Central memory CD8-positive, alpha-beta T cell (primary cell): ENCODE results near the gene PSMA7.

Source experiments
- ATAC-seq: fragments of 150-1000 bp; cut with Tn5 transposase; replicated peaks from 2 replicates; pipeline ENCODE4 v1.10.0; 2022; ENCODE audit warnings: mild to moderate bottlenecking, moderate FRiP score, moderate number of reproducible peaks; ENCODE audit not compliant: poor library complexity, severe bottlenecking; ENCODE audit errors: extremely low read depth
- DNase-seq, 2 donors: peaks; one replicate each; pipeline ENCODE4 v3.0.0; 2021; ENCODE audit warnings: low spot score in 2 of 2
- H3K27ac Mint-ChIP-seq: one replicate; pipeline ENCODE4 v1.8.0; 2022; ENCODE audit warnings: low read depth, mild to moderate bottlenecking, moderate library complexity, mixed read lengths
- H3K27me3 Mint-ChIP-seq: one replicate; pipeline ENCODE4 v1.8.0; 2022; ENCODE audit warnings: mixed read lengths
- H3K36me3 Mint-ChIP-seq: one replicate; pipeline ENCODE4 v1.8.0; 2022; ENCODE audit warnings: mild to moderate bottlenecking, moderate library complexity, mixed read lengths; ENCODE audit not compliant: insufficient read depth
- H3K4me1 Mint-ChIP-seq: one replicate; pipeline ENCODE4 v1.8.0; 2022; ENCODE audit warnings: mixed read lengths
- H3K4me3 Mint-ChIP-seq: one replicate; pipeline ENCODE4 v1.8.0; 2022; ENCODE audit warnings: mild to moderate bottlenecking, moderate library complexity, mixed read lengths
- H3K9me3 Mint-ChIP-seq: one replicate; pipeline ENCODE4 v1.8.0; 2022; ENCODE audit warnings: mixed read lengths

The PSMA7 gene

DNA sequence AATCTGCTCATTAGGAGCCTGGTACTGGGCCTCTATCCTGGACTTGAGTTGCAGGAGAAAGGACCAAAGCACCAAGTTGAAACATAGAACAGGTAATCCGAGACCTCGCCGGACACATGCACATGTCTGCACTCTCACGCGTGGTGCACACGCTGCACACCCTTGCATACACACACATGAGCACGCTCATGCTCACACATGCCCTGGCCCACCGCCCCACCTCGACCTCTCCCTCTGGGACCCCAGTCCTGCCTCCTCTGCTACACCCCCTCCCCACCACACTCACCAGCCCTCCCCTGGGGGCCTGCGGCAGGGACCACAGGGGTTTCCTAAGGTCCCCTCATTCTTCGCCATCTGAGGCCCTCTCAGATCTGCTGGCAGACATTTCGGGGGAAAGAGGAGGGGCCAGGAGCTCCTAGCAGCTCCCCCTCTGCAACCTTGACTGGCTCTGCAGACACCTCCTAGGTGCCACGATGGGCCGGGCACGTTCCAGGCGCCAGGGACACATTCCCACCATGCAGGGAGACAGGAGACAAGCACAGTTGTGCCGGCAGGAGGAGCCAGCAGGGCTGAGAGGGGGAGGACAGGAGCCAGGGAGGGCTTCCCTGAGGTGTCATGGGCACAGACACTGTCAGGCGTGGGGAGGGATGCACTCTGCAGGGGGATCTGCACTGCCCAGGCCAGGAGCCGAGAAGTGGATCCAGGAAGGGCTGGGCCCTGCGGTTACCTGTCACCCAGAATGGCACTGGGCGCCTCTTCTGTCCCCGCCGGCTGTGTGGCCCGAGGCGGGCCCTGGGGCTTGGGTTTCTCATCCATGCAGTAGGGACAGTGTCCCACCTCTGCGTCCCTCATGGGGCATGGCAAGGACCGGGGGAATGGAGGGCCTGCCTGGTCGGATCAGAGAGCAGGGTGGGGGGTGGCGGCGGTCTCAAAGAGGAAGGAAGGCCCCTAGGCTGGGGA, 46.5 kb downstream of the PSMA7 start:
- Mint-ChIP-seq H3K27me3 (peaks cover 39% of the 10 kb centered on the region), H3K27ac (no peak overlapping the region), H3K4me1 (no peaks in the 10 kb centered on the region), H3K9me3 (peaks cover 11% of the 10 kb centered on the region), H3K36me3 (no peaks in the 10 kb centered on the region), H3K4me3 (no peak overlapping the region)
- no peak for ATAC-seq
- DNase-seq = no peak

- H3K4me3 Mint-ChIP-seq = no peak overlapping the region
- H3K27me3 Mint-ChIP-seq = peaks cover 24% of the 10 kb centered on the region
- H3K9me3 Mint-ChIP-seq = no peaks in the 10 kb centered on the region
- no peak for ATAC-seq
- H3K4me1 Mint-ChIP-seq = no peaks in the 10 kb centered on the region
- DNase-seq = no peak
- H3K36me3 Mint-ChIP-seq = no peaks in the 10 kb centered on the region
- H3K27ac Mint-ChIP-seq = no peak overlapping the region
Measured at GRCh38 chr20:62089393-62089792, 53.8 kb downstream of the PSMA7 start.

DNA sequence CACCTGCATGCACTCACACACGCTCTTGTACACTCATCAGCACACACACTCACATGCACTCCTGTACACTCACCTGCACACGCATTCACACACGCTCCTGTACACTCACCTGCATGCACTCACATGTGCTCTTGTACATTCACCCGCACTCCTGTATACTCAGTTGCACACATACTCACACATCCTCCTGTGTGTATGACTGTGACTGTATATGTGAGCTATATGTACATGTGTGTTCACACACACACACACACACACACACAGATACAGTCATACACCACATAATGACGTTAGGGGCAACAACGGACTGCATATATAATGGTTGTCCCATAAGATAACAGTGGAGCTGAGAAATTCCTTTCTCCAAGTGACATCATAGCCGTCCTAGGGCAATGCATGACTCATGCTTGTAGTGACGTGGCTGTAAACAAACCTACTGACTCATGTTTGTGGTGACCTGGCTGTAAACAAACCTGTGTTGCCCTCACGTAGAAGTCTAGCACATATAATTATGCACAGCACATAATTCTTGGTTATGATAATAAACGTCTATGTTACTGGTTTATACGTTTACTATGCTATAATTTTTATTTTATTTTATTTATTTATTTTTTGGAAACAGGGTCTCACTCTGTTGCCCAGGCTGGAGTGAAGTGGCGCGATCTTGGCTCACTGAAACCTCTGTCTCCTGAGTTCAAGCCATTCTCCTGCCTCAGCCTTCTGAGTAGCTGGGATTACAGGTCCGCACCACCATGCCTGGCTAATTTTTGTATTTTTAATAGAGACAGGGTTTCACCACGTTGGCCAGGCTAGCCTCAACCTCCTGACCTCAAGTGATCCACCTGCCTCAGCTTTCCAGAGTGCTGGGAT, 54.7 kb downstream of the PSMA7 start:
- Mint-ChIP-seq H3K27ac (no peak overlapping the region), H3K9me3 (no peaks in the 10 kb centered on the region), H3K36me3 (no peaks in the 10 kb centered on the region), H3K4me3 (no peak overlapping the region), H3K4me1 (no peaks in the 10 kb centered on the region), H3K27me3 (peaks cover 24% of the 10 kb centered on the region)
- ATAC-seq (peak; percentile 84), DNase-seq (no peak)

GRCh38 chr20:62087632-62088031, 55.6 kb downstream of the PSMA7 start:
- DNase-seq = no peak
- no peak for ATAC-seq
- Mint-ChIP-seq H3K9me3 (no peaks in the 10 kb centered on the region), H3K27me3 (peaks cover 22% of the 10 kb centered on the region), H3K36me3 (no peaks in the 10 kb centered on the region), H3K27ac (no peak overlapping the region), H3K4me3 (no peak overlapping the region), H3K4me1 (no peaks in the 10 kb centered on the region)

DNA sequence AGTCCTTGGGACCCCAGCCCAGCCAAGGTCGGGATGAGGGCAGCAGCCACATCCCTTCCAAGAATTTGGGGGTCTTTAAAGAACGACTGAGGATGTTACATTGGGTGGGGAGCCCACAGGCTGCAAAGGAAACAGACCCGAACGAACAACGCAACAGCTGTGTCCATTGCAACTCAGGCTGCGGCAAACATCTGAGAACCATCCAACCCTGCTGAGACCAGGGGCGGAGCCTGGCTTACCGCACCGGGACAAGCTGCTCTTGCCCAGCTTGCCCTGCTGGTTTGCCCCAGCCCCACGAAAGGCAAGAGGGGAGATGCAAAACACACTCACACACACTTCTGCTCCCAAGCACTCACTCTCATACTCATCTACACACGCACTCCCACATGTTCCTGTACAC, 56.0 kb downstream of the PSMA7 start:
- H3K4me1 Mint-ChIP-seq = no peaks in the 10 kb centered on the region
- H3K27me3 Mint-ChIP-seq = peaks cover 18% of the 10 kb centered on the region
- H3K4me3 Mint-ChIP-seq = no peak overlapping the region
- no peak for DNase-seq
- no peaks in the 10 kb centered on the region for H3K9me3 Mint-ChIP-seq
- ATAC-seq = no peak
- no peak overlapping the region for H3K27ac Mint-ChIP-seq
- H3K36me3 Mint-ChIP-seq = no peaks in the 10 kb centered on the region
